WTC11 (cell line): Measurements from ENCODE around the gene CELF2. TPM values are rescaled to one million over a fixed set of nuclear protein-coding genes. Genes with fewer than 3 reads are reported as not detected.

Experiments used
- ATAC-seq: fragments of 200-7000 bp; cut with Tn5 transposase; 2 replicates; pipeline ENCODE4 v1.10.0; 2021; ENCODE audit warnings: mild to moderate bottlenecking, moderate library complexity
- CTCF ChIA-PET: fragments of 300-600 bp; sonication (Branson Sonifier 250); formaldehyde crosslinking; loops from one replicate; lab custom pipeline; 2021; ENCODE audit warnings: antibody characterized with exemption; lab: Charles Lee
- POLR2A ChIA-PET: fragments of 350-600 bp; sonication (Branson Sonifier 250); formaldehyde crosslinking; loops from one replicate; lab custom pipeline; 2021; ENCODE audit warnings: antibody characterized with exemption; lab: Charles Lee
- DNase-seq: peaks from one replicate; pipeline ENCODE4 v3.0.0; 2021; ENCODE audit warnings: low spot score
- H3K27ac Mint-ChIP-seq: 2 replicates; pipeline ENCODE4 v1.8.0; 2021; ENCODE audit warnings: mixed read lengths
- H3K27me3 Mint-ChIP-seq: 2 replicates; pipeline ENCODE4 v1.8.0; 2021; ENCODE audit warnings: low read depth, mild to moderate bottlenecking, moderate library complexity, mixed read lengths
- H3K36me3 Mint-ChIP-seq: 2 replicates; pipeline ENCODE4 v1.8.0; 2021; ENCODE audit warnings: mixed read lengths
- H3K4me1 Mint-ChIP-seq: 2 replicates; pipeline ENCODE4 v1.8.0; 2022; ENCODE audit warnings: mixed read lengths
- H3K4me3 Mint-ChIP-seq: 2 replicates; pipeline ENCODE4 v1.8.0; 2021; ENCODE audit warnings: mild to moderate bottlenecking, moderate library complexity, mixed read lengths
- H3K9me3 Mint-ChIP-seq: 2 replicates; pipeline ENCODE4 v1.8.0; 2021; ENCODE audit warnings: mixed read lengths
- ESRRA ChIP-seq: sonication (generic); formaldehyde crosslinking; IDR thresholded peaks from 2 replicates; pipeline ENCODE4 v1.8.1; 2022; ENCODE audit warnings: mild to moderate bottlenecking, missing genetic modification reagents, borderline replicate concordance
- FOXP1 ChIP-seq: sonication (generic); formaldehyde crosslinking; IDR thresholded peaks from 2 replicates; pipeline ENCODE4 v1.8.0; 2022; ENCODE audit warnings: missing genetic modification reagents, mild to moderate bottlenecking, moderate library complexity, borderline replicate concordance
- GABPB1 ChIP-seq: sonication (generic); formaldehyde crosslinking; IDR thresholded peaks from 2 replicates; pipeline ENCODE4 v1.8.1; 2023; ENCODE audit warnings: mild to moderate bottlenecking, missing genetic modification reagents
- GRHL2 ChIP-seq: fragments of 250-450 bp; sonication (Bioruptor Pico); IDR thresholded peaks from 2 replicates; pipeline ENCODE4 v1.8.0; 2022; ENCODE audit warnings: mild to moderate bottlenecking, moderate library complexity; ENCODE audit not compliant: insufficient replicate concordance, severe bottlenecking
- MXD4 ChIP-seq: fragments of 250-450 bp; sonication (Bioruptor Pico); IDR thresholded peaks from 2 replicates; pipeline ENCODE4 v1.8.0; 2021; ENCODE audit warnings: mild to moderate bottlenecking, moderate library complexity, borderline replicate concordance
- NFYB ChIP-seq: sonication (generic); formaldehyde crosslinking; conservative IDR thresholded peaks from 2 replicates; pipeline ENCODE4 v1.8.0; 2022; ENCODE audit warnings: low read depth, missing genetic modification reagents
- PRRX2 ChIP-seq: fragments of 250-450 bp; sonication (Bioruptor Pico); IDR thresholded peaks from 2 replicates; pipeline ENCODE4 v1.8.0; 2021; ENCODE audit warnings: mild to moderate bottlenecking
- SMAD3 ChIP-seq: sonication (generic); formaldehyde crosslinking; IDR thresholded peaks from 2 replicates; pipeline ENCODE4 v1.8.0; 2022; ENCODE audit warnings: missing genetic modification reagents, mild to moderate bottlenecking, borderline replicate concordance
- TEAD4 ChIP-seq: sonication (generic); formaldehyde crosslinking; IDR thresholded peaks from 2 replicates; pipeline ENCODE4 v1.8.0; 2022; ENCODE audit warnings: mild to moderate bottlenecking, missing genetic modification reagents
- ZBTB21 ChIP-seq: sonication (generic); formaldehyde crosslinking; IDR thresholded peaks from 2 replicates; pipeline ENCODE4 v1.8.1; 2023; ENCODE audit warnings: mild to moderate bottlenecking, missing genetic modification reagents, borderline replicate concordance
- ZNF138 ChIP-seq: sonication (generic); formaldehyde crosslinking; conservative IDR thresholded peaks from 2 replicates; pipeline ENCODE4 v1.8.1; 2022; ENCODE audit warnings: mild to moderate bottlenecking, moderate library complexity, missing genetic modification reagents
- ZNF423 ChIP-seq: fragments of 250-450 bp; sonication (Bioruptor Pico); IDR thresholded peaks from 2 replicates; pipeline ENCODE4 v2.1.2; 2022; ENCODE audit warnings: mild to moderate bottlenecking, moderate library complexity
- total RNA-seq: library from RNA; stranded (reverse); gene quantifications from 3 replicates; pipeline ENCODE4 v1.2.3, GENCODE V29; 2021
- TF ChIP-seq, protein P1 (sequence below): fragments of 250-450 bp; sonication (Bioruptor Pico); IDR thresholded peaks from 2 replicates; pipeline ENCODE4 v1.8.0; 2021; ENCODE audit warnings: mild to moderate bottlenecking
- TF ChIP-seq, protein P2 (sequence below): sonication (generic); formaldehyde crosslinking; IDR thresholded peaks from 2 replicates; pipeline ENCODE4 v1.8.0; 2022; ENCODE audit warnings: mild to moderate bottlenecking, missing genetic modification reagents
- TF ChIP-seq, protein P3 (sequence below): fragments of 250-450 bp; sonication (Bioruptor Pico); IDR thresholded peaks from 2 replicates; pipeline ENCODE4 v2.1.2; 2022; ENCODE audit warnings: mild to moderate bottlenecking, moderate library complexity
- TF ChIP-seq, protein P4 (sequence below): sonication (generic); formaldehyde crosslinking; conservative IDR thresholded peaks from 2 replicates; pipeline ENCODE4 v1.8.1; 2023; ENCODE audit warnings: mild to moderate bottlenecking, low read depth, missing genetic modification reagents, moderate library complexity
- TF ChIP-seq, protein P5 (sequence below): sonication (generic); formaldehyde crosslinking; IDR thresholded peaks from 2 replicates; pipeline ENCODE4 v1.8.0; 2023; ENCODE audit warnings: missing genetic modification reagents
- TF ChIP-seq, protein P6 (sequence below): sonication (generic); formaldehyde crosslinking; IDR thresholded peaks from 2 replicates; pipeline ENCODE4 v1.8.1; 2023; ENCODE audit warnings: mild to moderate bottlenecking, missing genetic modification reagents, moderate library complexity
- TF ChIP-seq, protein P7 (sequence below): sonication (generic); formaldehyde crosslinking; IDR thresholded peaks from 2 replicates; pipeline ENCODE4 v1.8.1; 2022; ENCODE audit warnings: missing genetic modification reagents, borderline replicate concordance
- TF ChIP-seq, protein P8 (sequence below): sonication (generic); formaldehyde crosslinking; IDR thresholded peaks from 2 replicates; pipeline ENCODE4 v1.8.0; 2022; ENCODE audit warnings: mild to moderate bottlenecking, missing genetic modification reagents
- TF ChIP-seq, protein P9 (sequence below): fragments of 250-450 bp; sonication (Bioruptor Pico); IDR thresholded peaks from 2 replicates; pipeline ENCODE4 v1.9.0; 2021; ENCODE audit warnings: mild to moderate bottlenecking

Gene CELF2
- total RNA-seq, 1 experiment from 2014 or later: 24.6 TPM

DNA sequence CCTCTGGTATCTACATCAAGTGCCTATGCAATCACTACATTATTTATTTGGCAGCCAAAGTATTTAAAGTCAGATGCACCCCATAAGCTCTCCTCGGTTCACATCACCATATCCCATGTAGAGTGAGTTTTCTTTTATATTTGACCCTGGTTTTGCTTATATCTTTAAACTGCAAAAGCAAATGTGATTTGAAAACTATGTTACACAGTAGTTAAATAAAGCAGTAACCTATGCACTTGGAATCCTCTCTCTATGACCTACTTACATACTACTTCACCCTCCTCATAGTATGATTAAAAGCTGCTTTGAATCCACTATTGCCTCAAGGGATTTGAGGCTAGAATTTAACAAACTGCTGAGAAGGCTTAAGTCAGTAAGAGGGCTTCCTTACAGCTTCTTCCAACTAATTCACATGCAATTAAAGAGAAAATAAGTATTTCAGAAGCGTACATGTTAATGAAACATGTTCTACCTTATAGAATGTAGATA lies 2.2 kb upstream of the CELF2 start (continued):
- TF ChIP-seq ZBTB21 (CRISPR knock-in tag): no peak
- TF ChIP-seq, protein P1, sequence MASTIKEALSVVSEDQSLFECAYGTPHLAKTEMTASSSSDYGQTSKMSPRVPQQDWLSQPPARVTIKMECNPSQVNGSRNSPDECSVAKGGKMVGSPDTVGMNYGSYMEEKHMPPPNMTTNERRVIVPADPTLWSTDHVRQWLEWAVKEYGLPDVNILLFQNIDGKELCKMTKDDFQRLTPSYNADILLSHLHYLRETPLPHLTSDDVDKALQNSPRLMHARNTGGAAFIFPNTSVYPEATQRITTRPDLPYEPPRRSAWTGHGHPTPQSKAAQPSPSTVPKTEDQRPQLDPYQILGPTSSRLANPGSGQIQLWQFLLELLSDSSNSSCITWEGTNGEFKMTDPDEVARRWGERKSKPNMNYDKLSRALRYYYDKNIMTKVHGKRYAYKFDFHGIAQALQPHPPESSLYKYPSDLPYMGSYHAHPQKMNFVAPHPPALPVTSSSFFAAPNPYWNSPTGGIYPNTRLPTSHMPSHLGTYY: no peak

DNA sequence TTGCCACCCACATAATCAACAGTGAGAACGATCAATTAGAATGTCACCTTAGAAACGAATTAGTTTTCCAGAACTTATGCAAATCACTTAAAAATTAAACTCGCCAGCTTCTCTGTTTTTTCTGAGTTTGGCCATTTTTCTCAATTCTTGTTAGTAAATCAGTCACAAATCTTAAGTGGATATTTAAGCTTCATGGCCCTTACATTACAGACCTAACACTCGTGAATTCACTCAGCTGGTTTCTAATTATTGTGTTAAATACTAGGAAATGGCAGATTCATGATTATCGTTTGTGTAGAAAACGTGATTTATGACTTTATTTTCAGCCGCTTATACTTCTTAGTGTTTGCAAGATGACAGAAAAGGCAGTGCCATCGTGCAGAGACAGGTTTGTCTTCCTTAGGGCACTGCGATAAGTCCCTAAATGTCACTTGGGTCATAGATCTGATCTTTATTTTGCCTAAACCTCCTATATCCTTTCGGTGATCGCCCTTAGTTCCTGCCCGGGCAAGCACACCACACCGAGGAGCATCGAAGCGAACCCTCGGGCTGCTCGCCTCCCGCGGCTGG lies 587 bp upstream of the CELF2 start:
- TF ChIP-seq PRRX2 (CRISPR knock-in tag) (no peak), FOXP1 (CRISPR knock-in tag) (no peak), GRHL2 (CRISPR knock-in tag) (no peak), TEAD4 (CRISPR knock-in tag) (no peak)
- TF ChIP-seq, protein P2, sequence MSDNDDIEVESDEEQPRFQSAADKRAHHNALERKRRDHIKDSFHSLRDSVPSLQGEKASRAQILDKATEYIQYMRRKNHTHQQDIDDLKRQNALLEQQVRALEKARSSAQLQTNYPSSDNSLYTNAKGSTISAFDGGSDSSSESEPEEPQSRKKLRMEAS: 0 out of 2 replicates have a peak, but pooled peaks have one; percentile 8
- DNase-seq (no peak), ATAC-seq (no peak; the same call in 1 of the 2 replicates)
- H3K4me3 Mint-ChIP-seq: peak overlapping the region; percentile 77
- POLR2A ChIA-PET: interaction anchor here (1.4 kb wide), 1 partner anchor 18 kb away, joined by 4 read pairs; no protein-coding TSS in a partner anchor
- peaks cover 68% of the 10 kb centered on the region for H3K4me1 Mint-ChIP-seq
- CTCF ChIA-PET: interaction anchor here (0.6 kb wide), 1 partner anchor 395 kb away, joined by 4 read pairs; no protein-coding TSS in a partner anchor
- no peaks in the 10 kb centered on the region for H3K9me3 Mint-ChIP-seq
- H3K36me3 Mint-ChIP-seq: no peaks in the 10 kb centered on the region
- peak overlapping the region; percentile 90 for H3K27ac Mint-ChIP-seq
- peaks cover 31% of the 10 kb centered on the region for H3K27me3 Mint-ChIP-seq

DNA sequence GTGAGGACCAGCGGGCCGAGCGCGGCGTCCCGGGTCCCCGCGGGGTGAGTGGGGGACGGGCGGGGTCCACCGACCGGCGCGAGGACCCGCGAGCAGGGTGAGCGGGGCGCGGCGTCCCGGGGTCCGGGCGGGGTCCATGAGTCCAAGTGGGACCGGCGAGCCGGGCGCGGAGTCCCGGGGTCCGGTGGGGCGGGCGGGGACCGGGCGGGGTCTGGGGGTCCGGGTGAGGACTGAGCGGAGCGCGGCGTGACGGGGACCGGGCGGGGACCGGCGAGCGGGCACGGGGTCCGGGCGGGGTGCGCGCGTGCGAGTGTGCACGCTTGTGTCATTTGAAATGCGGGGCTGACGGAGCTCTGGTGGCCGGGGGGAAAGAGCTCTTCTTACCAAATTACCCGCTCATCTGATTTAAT lies 765 bp downstream of the CELF2 start:
- CTCF ChIA-PET: interaction anchor here (1.8 to 2.0 kb wide), 2 partner anchors 17 to 252 kb away, joined by 5 to 13 read pairs; no protein-coding TSS in a partner anchor
- TF ChIP-seq, protein P3, sequence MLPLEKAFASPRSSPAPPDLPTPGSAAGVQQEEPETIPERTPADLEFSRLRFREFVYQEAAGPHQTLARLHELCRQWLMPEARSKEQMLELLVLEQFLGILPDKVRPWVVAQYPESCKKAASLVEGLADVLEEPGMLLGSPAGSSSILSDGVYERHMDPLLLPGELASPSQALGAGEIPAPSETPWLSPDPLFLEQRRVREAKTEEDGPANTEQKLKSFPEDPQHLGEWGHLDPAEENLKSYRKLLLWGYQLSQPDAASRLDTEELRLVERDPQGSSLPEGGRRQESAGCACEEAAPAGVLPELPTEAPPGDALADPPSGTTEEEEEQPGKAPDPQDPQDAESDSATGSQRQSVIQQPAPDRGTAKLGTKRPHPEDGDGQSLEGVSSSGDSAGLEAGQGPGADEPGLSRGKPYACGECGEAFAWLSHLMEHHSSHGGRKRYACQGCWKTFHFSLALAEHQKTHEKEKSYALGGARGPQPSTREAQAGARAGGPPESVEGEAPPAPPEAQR: no peak
- TF ChIP-seq, protein P4, sequence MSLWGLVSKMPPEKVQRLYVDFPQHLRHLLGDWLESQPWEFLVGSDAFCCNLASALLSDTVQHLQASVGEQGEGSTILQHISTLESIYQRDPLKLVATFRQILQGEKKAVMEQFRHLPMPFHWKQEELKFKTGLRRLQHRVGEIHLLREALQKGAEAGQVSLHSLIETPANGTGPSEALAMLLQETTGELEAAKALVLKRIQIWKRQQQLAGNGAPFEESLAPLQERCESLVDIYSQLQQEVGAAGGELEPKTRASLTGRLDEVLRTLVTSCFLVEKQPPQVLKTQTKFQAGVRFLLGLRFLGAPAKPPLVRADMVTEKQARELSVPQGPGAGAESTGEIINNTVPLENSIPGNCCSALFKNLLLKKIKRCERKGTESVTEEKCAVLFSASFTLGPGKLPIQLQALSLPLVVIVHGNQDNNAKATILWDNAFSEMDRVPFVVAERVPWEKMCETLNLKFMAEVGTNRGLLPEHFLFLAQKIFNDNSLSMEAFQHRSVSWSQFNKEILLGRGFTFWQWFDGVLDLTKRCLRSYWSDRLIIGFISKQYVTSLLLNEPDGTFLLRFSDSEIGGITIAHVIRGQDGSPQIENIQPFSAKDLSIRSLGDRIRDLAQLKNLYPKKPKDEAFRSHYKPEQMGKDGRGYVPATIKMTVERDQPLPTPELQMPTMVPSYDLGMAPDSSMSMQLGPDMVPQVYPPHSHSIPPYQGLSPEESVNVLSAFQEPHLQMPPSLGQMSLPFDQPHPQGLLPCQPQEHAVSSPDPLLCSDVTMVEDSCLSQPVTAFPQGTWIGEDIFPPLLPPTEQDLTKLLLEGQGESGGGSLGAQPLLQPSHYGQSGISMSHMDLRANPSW (CRISPR knock-in tag): no peak
- TF ChIP-seq, protein P5, sequence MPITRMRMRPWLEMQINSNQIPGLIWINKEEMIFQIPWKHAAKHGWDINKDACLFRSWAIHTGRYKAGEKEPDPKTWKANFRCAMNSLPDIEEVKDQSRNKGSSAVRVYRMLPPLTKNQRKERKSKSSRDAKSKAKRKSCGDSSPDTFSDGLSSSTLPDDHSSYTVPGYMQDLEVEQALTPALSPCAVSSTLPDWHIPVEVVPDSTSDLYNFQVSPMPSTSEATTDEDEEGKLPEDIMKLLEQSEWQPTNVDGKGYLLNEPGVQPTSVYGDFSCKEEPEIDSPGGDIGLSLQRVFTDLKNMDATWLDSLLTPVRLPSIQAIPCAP (CRISPR knock-in tag): no peak
- TF ChIP-seq, protein P6, sequence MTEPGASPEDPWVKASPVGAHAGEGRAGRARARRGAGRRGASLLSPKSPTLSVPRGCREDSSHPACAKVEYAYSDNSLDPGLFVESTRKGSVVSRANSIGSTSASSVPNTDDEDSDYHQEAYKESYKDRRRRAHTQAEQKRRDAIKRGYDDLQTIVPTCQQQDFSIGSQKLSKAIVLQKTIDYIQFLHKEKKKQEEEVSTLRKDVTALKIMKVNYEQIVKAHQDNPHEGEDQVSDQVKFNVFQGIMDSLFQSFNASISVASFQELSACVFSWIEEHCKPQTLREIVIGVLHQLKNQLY (CRISPR knock-in tag): no peak
- no peak for TF ChIP-seq NFYB (CRISPR knock-in tag)
- no peak for TF ChIP-seq ESRRA (CRISPR knock-in tag)
- TF ChIP-seq MXD4 (CRISPR knock-in tag): no peak
- TF ChIP-seq GABPB1: no peak
- TF ChIP-seq ZNF423 (CRISPR knock-in tag): no peak
- TF ChIP-seq, protein P7, sequence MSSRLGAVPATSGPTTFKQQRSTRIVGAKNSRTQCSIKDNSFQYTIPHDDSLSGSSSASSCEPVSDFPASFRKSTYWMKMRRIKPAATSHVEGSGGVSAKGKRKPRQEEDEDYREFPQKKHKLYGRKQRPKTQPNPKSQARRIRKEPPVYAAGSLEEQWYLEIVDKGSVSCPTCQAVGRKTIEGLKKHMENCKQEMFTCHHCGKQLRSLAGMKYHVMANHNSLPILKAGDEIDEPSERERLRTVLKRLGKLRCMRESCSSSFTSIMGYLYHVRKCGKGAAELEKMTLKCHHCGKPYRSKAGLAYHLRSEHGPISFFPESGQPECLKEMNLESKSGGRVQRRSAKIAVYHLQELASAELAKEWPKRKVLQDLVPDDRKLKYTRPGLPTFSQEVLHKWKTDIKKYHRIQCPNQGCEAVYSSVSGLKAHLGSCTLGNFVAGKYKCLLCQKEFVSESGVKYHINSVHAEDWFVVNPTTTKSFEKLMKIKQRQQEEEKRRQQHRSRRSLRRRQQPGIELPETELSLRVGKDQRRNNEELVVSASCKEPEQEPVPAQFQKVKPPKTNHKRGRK (CRISPR knock-in tag): no peak
- TF ChIP-seq ZNF138: no peak
- no peak for TF ChIP-seq SMAD3 (CRISPR knock-in tag)
- TF ChIP-seq, protein P8, sequence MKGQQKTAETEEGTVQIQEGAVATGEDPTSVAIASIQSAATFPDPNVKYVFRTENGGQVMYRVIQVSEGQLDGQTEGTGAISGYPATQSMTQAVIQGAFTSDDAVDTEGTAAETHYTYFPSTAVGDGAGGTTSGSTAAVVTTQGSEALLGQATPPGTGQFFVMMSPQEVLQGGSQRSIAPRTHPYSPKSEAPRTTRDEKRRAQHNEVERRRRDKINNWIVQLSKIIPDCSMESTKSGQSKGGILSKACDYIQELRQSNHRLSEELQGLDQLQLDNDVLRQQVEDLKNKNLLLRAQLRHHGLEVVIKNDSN (CRISPR knock-in tag): no peak
- TF ChIP-seq, protein P9, sequence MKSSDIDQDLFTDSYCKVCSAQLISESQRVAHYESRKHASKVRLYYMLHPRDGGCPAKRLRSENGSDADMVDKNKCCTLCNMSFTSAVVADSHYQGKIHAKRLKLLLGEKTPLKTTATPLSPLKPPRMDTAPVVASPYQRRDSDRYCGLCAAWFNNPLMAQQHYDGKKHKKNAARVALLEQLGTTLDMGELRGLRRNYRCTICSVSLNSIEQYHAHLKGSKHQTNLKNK (CRISPR knock-in tag): no peak
- TF ChIP-seq, all 79 proteins: peak for 0
- peak overlapping the region; percentile 82 for H3K4me3 Mint-ChIP-seq
- ATAC-seq (peak; percentile 6), DNase-seq (peak; percentile 34)
- peaks cover 29% of the 10 kb centered on the region for H3K27me3 Mint-ChIP-seq
- H3K27ac Mint-ChIP-seq: no peak overlapping the region
- POLR2A ChIA-PET: interaction anchor here (0.9 to 1.4 kb wide), 2 partner anchors 16 to 17 kb away, joined by 3 to 4 read pairs; no protein-coding TSS in a partner anchor
- peaks cover 73% of the 10 kb centered on the region for H3K4me1 Mint-ChIP-seq
- H3K9me3 Mint-ChIP-seq: no peaks in the 10 kb centered on the region
- H3K36me3 Mint-ChIP-seq: no peaks in the 10 kb centered on the region
